HG03139 (cell line): ENCODE data around the gene ANKFN1.
"Not testable (repeated sequence)": the region's sequence is repeated elsewhere in the genome, so short reads cannot be mapped to it uniquely, and the experiment has no call there.

ENCODE experiments used
- ATAC-seq: cut with Tn5 transposase; IDR thresholded peaks from one replicate; pipeline ENCODE4 v1.9.1; 2021; ENCODE audit not compliant: unreplicated experiment

ANKFN1 gene

DNA sequence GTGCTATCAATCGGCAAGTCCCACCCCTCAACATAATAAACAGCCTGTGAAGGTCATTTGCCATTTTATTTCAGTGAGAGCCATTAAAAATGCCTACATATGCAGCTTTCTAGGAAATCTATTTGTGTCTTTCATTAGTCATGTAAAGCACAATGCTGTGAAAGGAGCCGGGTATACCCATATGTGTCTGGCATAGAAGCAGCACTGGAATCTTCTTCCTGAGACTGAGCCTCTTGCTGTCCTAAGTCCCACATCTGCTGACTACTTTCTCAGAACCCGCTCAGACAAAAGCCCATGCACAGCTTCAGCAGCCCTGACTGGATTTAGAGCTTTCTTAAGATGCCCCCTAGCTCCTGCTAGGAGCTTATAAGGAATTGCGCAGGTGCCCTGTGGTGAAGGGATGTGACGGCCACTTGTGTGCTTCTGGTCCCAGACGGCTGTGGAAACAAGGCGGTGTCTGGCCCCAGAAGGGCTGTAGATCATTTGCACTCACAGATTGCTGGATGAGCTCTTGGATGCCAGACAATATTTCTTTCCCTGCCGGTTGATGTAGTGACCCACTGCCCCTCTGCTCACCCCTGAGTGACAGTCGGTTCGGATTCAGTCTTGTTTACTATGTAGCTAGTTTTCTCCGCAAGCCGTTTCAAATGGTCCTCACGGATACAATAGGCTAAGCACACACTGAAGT is 172.2 kb downstream of the ANKFN1 start:
- ATAC-seq: no peak

DNA sequence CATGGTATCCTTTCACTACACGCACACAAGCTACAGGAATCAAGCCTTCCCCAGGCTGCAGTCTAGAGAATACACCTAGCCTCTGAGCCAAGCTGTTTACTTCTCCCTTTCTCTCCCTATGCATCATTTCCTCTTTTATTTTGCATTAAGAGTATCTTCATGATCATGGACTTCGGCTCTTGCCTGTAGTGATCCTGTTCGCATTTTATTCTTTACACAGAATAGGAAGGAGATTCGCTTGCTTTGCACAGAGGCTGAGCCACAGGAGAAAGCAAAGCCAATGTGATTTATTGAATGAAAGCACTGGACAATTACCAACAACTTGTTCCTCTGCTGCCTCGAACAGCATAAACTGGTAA is 172.7 kb downstream of the ANKFN1 start:
- no peak for ATAC-seq

DNA sequence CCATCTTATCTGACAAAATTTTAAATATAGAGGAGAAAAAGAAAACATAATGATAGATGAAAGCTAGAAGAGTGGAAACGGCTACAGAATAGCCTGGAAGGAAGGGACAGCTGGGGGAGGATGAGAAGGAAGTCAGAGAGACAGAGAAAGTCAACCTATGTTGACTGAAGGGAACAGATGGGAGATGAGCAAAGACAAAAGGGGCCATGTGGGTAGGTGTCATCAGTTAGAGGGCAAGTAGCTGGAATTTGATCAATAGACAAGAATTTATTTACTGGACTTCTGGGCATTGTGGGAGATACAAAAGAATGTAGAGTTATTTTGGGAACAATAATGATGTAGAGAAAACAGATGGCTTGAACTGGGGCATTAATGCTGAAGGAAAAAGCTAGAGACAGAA is 194.4 kb downstream of the ANKFN1 start:
- ATAC-seq: no peak

DNA sequence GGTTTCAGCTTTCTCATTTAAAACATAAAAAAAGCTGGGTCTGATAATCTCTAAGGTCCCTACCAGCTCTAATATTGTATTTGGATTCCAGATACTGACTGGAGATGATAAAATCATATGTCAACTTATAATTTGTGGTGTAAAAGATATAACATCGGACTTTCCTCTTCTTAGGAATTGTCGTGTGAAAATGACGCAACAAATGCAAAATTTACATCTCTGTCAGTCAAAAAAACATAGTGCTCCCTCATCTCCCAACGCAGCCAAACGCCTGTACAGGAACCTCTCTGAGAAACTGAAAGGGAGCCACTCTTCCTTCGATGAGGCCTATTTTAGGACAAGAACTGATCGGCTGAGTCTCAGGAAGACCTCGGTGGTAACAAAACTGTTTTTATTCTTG is 197.3 kb downstream of the ANKFN1 start:
- ATAC-seq: no peak

DNA sequence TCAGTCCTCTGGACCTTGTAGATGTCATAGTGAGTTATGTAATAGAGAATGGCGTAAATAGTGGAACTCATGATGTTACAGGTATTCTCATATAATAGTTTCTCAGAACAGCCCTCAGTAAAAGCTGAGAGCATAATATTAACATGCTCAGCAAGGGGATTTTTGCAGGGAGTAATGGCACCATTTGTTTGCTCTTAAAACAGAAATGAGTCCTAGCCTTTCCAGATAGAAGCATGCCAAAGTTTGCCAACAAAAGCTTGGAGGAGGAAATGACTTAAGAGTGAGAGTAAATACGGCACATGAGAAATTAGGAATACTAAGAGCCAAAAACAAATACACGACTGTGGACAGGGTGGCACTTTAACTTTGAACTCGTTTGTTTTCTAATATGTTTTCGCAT is 198.4 kb downstream of the ANKFN1 start:
- no peak for ATAC-seq

DNA sequence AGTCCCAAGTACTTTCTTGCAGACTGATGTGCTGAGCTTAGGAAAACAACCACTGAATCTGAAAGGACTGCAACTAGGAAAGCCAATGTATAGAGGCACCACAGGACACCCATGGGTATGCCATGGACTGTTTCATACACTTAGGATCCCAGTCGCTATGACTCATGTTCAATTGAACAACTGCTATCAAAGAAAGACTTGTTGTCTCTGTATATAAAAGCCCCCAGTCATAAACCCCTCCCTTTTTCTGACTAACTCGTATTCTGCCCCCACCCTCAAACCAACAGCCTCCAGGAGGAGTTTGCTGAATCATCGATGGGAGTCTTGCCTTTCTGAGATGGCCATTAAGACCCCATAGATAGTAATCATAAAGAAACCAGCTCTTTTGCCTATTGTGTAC is 205.4 kb downstream of the ANKFN1 start:
- ATAC-seq: no peak

DNA sequence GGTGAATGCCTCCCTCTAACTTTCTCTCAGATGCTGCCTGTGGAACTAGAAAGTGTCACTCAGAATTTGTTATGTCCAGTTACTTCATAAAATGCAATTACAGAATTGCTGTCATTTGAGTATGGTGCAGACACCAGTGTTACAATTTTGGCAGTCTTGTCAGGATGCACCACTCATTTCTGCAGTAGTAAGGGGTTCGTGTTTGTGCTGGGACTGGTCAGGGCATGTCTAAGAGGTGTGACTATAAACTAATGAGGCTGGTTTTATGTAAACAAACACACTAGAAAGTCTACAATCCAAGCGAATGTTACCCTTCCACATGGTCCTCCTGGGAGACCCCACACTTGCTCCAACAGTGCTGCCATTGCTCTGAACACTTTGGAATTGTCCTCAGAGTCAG is 206.2 kb downstream of the ANKFN1 start:
- no peak for ATAC-seq

DNA sequence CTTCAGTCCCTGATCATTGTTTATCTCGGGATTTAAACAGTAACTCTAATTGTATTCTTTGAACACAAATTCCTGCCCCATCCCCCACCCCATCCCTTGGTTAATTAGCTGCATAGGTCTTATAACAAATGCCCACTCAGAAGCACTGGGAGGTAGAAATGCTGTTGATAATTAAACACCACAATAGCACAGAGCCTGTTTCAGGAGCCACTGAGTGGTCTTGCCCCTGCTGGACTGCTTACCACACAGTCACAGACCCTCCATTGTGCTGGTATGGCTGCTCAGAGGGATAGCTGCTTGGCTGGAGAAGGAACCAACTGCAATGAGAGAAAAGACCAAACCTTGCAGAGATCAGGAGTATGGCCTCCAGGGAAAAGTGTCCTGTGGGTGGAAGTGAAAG is 214.1 kb downstream of the ANKFN1 start:
- ATAC-seq: no peak

DNA sequence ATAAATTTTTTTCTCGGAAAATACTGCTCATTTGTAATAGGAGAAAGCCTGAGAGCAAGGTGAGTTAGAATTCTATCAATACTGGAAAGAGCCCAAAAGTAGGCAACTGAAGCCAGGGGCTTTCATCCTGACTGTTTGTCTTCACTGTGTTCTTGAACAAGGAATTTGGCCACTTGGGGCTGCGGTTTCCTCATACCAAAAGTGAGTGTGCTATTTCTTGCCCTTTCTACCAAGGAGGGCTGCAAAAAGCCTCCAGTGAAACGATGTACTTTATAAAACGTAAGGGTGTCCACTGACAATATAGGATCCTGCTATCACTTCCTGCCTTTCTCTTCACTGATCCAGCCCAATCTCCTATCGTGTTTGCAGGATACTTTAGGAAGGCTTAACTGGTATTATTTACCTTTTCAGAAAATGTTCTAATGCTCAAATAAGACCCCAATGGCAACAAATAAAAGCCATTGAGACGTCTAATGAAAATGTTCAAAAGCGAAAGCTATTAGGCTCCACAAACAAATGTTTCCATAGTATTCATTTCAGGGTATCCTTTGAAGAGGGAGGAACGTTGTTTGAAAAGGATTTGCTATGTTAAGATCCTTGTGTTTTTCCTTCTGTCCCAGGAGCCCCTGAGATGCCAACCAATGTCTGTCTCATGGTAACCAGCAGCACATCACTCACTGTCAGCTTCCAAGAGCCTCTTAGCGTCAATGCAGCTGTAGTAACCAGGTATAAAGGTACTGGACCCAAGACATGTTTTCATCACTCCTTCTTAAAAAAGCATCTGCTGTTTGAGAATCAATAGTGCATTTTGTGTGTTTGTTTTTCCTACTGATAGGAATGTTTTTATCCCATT is 220.9 kb downstream of the ANKFN1 start:
- no peak for ATAC-seq

DNA sequence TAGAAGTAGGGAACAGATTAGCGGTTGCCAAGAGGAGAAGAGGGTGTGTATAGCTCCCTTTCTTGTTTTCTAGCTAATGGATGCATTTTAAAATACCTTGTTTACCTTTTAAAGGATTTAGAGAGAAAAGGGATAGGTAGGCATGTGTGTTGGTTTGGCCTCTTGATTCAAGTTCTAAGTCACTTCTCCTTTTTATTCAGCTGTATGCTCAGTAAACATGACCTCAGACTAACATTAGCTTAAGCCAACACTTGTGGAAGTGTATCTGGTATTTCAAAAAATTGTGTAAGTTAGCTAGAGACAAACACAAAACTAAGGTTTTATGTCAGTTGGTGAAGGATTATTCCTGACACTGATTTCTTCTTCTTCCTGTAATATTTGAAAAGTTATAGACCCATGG is 236.1 kb downstream of the ANKFN1 start:
- ATAC-seq: no peak

DNA sequence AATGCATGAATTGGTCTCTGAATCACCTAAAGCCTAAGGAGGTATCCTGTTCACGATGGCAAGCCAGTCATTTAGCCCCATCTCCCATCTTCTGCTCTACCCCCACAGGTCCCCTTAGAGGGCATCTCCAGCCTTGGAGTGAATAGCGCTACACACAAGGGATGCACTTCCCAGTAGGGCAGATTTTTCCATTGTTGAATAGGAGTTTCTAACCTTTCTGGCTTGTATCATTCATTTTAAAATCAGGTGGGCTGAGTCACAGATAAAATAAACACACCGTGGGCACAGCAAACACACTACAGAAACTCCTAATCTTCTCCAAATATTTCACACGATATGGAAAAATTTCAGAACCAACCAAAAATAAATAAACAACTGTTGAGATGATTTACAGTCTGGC is 239.0 kb downstream of the ANKFN1 start:
- ATAC-seq: no peak

DNA sequence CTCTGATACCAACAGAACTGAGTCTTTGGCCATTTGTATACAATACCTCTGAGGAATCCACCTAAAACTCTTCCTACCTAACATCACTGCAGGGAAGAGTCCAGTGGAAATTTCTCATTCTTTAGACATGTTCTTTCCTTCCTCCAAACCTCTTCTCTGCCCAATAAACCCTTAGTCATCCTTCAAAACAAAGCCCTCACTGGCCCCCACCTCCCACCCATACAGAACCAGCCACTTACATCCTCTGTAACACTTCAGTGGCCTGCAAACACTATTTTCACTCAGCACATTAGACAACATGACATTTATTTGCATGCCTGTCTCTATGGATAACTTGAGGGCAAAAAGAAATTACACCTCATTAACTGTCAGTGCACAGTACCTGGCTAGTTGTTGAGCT is 239.9 kb downstream of the ANKFN1 start:
- ATAC-seq: no peak

DNA sequence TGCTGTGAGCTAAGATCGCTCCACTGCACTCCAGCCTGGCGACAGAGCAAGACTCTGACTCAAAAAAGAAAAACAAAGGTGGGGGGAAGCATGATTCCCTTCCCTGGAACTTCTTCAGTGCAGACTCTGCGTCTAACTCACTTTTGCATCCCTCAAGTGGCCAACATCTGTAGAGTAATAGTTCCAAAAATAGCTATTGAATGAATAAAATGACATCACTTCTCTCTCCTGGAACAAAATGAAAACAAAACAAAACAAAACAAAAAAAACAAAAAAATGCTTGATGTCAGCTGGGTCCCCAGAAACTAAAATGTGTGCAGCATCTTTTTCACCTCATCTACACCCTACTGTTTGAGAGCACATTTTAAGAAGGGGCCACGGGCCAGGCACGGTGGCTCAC is 242.5 kb downstream of the ANKFN1 start:
- no peak for ATAC-seq

DNA sequence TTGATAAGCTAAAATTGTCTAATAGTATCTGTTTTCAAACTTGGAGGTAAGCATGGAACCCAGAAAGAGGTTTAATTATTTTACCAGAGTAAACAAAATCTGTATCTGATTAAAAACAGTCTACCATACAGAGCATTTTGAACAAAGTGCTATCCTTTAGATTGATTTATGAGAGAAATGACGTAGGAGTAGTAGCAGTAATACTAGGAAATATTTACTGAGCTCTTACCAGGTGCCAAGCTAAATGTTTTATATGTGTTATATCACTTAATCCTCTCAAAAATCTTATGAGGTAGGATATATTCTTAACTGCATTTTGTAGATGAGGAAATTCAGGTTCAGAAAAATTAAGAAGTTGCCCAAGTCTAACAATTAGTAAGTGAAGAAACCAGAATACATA is 253.8 kb downstream of the ANKFN1 start:
- ATAC-seq: no peak

DNA sequence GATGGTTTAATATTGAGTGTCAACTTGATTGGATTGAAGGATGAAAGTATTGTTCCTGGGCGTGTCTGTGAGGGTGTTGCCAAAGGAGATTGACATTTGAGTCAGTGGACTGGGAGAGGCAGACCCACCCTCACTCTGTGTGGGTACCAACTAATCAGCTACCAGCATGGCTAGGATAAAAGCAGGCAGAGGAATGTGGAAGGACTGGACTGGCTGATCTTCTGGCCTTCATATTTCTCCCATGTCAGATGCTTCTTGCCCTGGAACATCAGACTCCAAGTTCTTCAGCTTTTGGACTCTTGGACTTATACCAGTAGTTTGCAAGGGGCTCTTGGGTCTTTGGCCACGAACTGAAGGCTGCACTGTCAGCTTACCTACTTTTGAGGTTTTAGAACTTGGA is 259.1 kb downstream of the ANKFN1 start:
- ATAC-seq: not testable (repeated sequence)

DNA sequence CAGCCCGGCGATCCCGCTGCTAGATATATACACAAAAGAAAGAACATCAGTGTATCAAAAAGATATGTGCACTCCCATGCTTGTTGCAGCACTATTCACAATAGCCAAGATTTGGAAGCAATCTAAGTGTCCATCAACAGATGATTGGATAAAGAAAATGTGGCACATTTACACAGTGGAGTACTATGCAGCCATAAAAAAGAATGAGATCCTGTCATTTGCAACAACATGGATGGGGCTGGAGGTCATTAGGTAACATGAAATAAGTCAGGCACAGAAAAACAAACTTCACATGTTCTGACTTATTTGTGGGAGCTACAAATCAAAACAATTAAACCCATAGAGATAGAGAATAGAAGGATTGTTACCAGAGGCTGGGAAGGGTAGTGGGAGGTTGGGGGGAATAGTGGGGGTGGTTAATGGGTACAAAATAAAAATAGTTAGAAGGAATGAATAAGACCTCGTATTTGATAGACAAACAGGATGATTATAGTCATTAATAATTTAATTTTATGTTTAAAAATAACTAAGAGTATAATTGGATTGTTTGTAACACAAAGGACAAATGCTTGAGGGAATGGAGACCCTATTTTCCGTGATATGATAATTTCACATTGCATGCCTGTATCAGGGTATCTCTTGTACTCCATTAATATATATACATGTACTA is 263.5 kb downstream of the ANKFN1 start:
- no peak for ATAC-seq

DNA sequence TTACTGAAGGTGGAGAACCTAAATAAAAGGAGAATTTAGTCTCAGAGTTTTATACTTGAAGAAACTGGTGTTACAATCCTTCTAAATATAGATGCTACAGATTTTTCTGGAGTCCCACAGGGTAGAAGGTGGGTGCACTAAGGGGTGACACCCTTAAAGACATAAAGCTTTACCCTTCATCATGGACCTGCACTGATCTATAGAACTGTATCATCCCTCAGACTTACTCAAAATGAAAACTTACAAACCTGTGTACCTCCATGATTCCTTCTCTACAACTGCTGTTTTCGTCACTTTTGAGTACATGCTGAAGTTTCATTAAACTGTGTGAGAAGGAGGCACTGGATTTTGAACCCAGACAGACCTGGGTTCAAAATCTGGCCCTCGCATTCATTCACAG is 270.7 kb downstream of the ANKFN1 start:
- ATAC-seq: no peak

DNA sequence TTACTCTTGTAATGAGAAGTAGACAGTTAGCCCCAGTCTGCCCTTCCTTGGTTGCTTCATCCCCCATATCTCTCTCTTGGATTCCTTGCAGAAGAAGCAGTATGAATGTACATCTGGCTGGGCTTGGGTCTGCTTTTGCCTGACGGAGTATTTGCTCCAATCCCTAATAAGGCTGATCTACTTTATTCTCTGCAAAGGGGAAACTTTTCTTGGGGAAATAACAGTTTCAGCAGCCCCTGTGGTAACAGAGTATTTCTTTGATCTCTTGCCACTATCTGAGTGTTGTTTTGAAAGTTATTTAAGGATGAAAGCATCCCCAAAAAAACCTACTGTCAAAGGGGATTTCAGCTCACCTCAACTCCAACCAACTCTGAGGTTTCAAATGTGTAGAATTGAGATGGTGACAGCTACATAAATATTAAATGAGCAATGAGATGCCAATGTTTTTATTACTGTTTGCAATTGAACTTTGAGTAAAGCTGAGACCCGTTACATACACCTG is 271.3 kb downstream of the ANKFN1 start:
- no peak for ATAC-seq

DNA sequence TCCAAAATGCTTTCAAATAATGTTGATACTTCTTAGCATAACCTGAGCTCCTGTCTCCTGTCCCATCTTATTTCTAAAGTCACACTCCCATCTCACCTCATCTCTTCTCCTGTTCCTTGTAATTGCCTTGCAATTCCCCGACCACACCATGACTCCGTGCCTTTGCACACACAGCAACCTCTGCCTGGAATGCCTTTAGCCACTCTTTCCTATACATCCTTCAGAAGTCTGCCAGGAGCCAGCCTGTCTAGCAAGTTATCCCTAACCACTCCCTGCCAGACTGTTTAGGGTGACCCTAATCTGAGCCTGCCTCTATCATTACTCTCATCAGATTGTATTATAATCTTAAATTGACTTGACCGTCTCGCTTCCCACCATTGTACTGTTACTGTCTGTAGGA is 272.2 kb downstream of the ANKFN1 start:
- ATAC-seq: no peak

DNA sequence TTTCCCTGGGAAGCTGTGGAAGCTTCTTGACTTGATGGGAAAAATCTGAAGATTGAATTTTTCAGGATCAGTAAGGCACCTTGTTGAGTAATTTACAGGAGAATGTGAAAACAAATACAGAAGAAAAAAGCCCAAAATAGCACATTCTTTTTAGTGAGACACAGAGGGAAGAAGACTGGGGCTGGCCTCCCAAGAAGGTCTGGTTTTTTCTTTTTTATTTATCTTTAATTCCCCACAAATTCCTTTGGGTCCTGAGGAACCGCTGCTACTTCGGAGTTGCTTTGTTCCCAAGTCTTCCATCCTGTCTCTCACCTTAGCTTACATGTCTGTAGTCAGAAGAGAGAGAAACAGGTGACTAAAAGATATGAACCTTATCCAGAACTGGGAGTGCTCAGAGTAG is 273.6 kb downstream of the ANKFN1 start:
- no peak for ATAC-seq

DNA sequence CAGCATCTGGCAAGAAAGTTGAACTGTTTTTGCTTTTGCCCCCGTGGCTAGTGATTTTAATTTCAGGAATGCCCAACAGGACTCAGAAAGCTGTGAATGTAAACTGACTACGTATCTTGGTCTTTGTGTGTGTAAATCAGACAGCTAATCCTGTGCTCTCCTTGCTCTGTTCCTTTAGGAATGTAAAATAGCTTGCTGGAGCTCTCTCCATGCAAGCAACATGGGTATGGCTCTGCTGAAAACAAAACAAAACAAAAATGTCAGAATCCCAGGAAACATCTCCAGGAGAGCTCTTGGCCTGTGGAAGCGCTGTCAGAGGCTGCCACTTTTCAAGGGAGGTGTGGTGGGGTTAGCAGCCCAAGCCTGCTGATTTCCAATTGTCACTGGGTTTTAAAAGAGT is 278.5 kb downstream of the ANKFN1 start:
- ATAC-seq: no peak

DNA sequence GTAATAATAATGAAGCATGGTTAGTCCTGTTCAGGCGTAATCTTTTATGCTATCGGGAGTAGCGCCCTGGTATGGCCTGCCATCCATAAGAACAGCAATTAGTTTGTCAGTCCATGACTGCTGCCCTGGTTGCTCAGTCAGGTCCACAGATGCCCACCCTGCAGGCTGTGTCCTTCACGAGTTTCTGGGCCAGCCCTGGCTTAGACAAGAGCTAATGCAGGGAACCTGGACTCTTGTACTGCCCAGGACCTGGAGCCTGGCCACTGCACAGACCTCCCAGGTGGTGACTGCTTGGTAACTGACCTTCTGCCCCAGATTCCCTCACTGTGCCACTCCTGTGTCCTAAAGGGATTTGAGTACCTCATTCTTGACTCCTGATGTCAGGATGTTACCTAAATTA is 279.2 kb downstream of the ANKFN1 start:
- ATAC-seq: no peak
